HG03066 (cell line): ENCODE data around the gene APBA1.

ENCODE experiments used
- ATAC-seq: cut with Tn5 transposase; IDR thresholded peaks from one replicate; pipeline ENCODE4 v1.9.1; 2021; ENCODE audit warnings: low read depth; ENCODE audit not compliant: unreplicated experiment

The APBA1 gene

DNA sequence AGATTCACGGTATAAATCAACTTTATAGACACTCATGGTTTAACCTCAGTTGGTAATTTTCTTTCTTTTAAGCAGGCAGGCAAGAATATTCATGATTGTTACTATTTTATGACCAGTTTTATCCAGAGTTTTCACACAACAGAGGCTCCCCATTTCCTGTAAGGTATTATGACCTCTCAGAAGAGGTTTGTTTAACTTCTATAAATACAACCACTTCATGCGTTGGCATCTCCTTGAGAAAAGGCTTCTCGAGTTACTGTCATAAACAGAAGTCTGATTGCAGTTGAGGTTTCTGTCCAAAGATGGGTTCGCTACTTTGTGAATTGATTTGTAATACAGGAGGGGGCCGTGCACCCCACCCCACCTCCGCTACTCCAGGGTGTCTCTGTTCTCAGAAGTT, 291.9 kb downstream of the APBA1 start:
- ATAC-seq, result no peak

DNA sequence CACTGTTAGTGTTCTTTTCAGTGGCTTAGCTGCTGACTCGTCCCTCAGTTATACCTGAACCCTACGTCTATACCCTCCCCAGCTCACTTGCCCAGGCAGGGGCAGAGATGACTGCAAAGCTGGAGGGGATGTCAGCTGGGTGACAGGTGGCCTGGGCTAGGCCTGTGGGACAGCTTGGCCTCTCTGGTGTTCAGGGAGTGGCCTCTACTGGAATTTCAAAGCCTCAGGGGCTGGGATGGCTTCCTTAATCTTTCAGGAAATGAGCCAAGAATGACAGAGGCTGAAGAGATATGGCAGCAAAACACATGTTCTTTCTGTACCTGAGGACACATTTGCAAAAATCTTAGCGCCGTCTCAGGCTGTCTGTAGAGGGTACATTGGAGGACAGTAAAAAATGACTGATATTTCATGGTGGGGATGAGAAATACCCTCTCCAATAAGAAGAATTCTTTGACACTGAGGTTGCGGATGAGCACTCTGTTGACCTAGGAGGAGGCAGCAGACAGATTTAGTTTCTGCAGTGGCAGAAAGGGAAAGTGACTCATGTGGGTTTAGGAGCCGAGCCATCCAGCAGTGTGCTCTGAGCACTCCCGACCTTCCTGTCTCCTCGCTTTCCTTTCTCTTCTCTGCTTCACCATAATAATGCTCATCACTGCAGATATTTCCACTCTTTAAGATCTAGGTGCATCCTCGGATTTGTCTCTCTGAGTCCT, 292.7 kb downstream of the APBA1 start:
- ATAC-seq, result no peak

DNA sequence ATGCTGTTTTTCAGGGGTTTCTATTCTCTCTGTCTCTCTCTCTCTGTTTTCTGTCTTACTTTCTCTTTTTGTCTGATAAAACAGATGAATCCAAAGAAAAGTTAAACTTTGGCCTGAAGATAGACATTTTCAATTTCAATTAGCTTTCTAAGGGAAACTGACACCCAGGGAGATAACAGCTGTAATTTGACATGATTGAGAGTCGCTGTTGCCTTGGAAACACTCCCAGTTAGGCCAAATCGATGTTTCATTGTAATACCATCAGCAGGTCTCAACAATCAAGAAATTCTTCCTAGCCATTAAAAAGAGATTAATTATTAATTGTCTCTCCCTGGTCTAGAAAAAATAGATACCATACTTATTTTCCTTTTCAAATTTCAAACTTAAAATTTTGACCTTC, 294.2 kb downstream of the APBA1 start:
- no peak for ATAC-seq
